Measurements from ENCODE around the gene NFAM1.

- TF ChIP-seq POLR2A (IDR thresholded peaks at IDR 0.05; ENCODE audit: low read depth, low read length) (no peak), TAF1 (IDR thresholded peaks at IDR 0.05; ENCODE audit: borderline replicate concordance, low read depth, low read length) (no peak)
Measured at GRCh38 chr22:42428760-42429159, 3.4 kb downstream of the NFAM1 start.
